ENCODE results near the gene POU2AF1. TPM values are rescaled to one million over a fixed set of nuclear protein-coding genes. Genes with fewer than 3 reads are reported as not detected.

The POU2AF1 gene
- total and polyA plus RNA-seq, 2 experiments from 2014 or later, result not detected

GRCh38 chr11:111406589-111406988 lies 27.5 kb upstream of the POU2AF1 start:
- H2AFZ ChIP-seq, result no peak overlapping the region
- no peak for ATAC-seq
- Mint-ChIP-seq H3K36me3 (ENCODE audit: low read depth) (no peaks in the 10 kb centered on the region), H3K27me3 (ENCODE audit: insufficient read depth, low read depth, poor library complexity) (peaks cover 7% of the 10 kb centered on the region), H3K4me1 (no peaks in the 10 kb centered on the region), H3K9me3 (peaks cover 4% of the 10 kb centered on the region; the same call in 1 of the 3 replicates), H3K4me3 (no peak overlapping the region), H3K27ac (no peak overlapping the region)
- no peak overlapping the region for H3K4me2 ChIP-seq
- H4K20me1 ChIP-seq (replicated peaks; ENCODE audit: insufficient read depth), result no peaks in the 10 kb centered on the region
- no peak for TF ChIP-seq CREB1 (CRISPR knock-in tag; IDR thresholded peaks at IDR 0.05; ENCODE audit: low read depth)
- TF ChIP-seq EZH2 (IDR thresholded peaks at IDR 0.05; ENCODE audit: low read depth, unreplicated experiment), result no peak
- TF ChIP-seq ETS1 (IDR thresholded peaks at IDR 0.05), result no peak
- 0 out of 2 replicates have a peak, but pooled peaks cover 6% of the 10 kb centered on the region for H3K9me2 ChIP-seq (ENCODE audit: insufficient read depth)
- H3K79me2 ChIP-seq (replicated peaks; ENCODE audit: insufficient read depth), result no peaks in the 10 kb centered on the region
- no peak overlapping the region for H3K4me3 ChIP-seq
- H3K4me1 ChIP-seq (ENCODE audit: insufficient read depth), result no peaks in the 10 kb centered on the region
- H3K27me3 ChIP-seq (ENCODE audit: insufficient read depth), result no peaks in the 10 kb centered on the region
- no peaks in the 10 kb centered on the region for H3F3A ChIP-seq (replicated peaks; ENCODE audit: low read depth)
- no peaks in the 10 kb centered on the region for H3K36me3 ChIP-seq (ENCODE audit: insufficient read depth)
- no peak overlapping the region for H3K27ac ChIP-seq (ENCODE audit: low read depth)
- DNase-seq (ENCODE audit: low spot score), result no peak

- peaks cover 3% of the 10 kb centered on the region for H3K27me3 Mint-ChIP-seq (ENCODE audit: insufficient read depth, low read depth, poor library complexity)
- Histone ChIP-seq H3K27ac (ENCODE audit: low read depth) (no peak overlapping the region), H3K27me3 (ENCODE audit: insufficient read depth) (no peaks in the 10 kb centered on the region)
- no peak for TF ChIP-seq EZH2phosphoT487 (IDR thresholded peaks at IDR 0.05; ENCODE audit: unreplicated experiment)
- TF ChIP-seq ZNF114 (CRISPR knock-in tag; IDR thresholded peaks at IDR 0.05), result no peak
- TF ChIP-seq JUNB (IDR thresholded peaks at IDR 0.05; ENCODE audit: unreplicated experiment), result no peak
- TF ChIP-seq NANOG (IDR thresholded peaks at IDR 0.05; ENCODE audit: borderline replicate concordance), result no peak
- no peak for TF ChIP-seq CTCF (conservative IDR thresholded peaks at IDR 0.05; ENCODE audit: low read depth in 2 of 2)
- TF ChIP-seq, protein P1, sequence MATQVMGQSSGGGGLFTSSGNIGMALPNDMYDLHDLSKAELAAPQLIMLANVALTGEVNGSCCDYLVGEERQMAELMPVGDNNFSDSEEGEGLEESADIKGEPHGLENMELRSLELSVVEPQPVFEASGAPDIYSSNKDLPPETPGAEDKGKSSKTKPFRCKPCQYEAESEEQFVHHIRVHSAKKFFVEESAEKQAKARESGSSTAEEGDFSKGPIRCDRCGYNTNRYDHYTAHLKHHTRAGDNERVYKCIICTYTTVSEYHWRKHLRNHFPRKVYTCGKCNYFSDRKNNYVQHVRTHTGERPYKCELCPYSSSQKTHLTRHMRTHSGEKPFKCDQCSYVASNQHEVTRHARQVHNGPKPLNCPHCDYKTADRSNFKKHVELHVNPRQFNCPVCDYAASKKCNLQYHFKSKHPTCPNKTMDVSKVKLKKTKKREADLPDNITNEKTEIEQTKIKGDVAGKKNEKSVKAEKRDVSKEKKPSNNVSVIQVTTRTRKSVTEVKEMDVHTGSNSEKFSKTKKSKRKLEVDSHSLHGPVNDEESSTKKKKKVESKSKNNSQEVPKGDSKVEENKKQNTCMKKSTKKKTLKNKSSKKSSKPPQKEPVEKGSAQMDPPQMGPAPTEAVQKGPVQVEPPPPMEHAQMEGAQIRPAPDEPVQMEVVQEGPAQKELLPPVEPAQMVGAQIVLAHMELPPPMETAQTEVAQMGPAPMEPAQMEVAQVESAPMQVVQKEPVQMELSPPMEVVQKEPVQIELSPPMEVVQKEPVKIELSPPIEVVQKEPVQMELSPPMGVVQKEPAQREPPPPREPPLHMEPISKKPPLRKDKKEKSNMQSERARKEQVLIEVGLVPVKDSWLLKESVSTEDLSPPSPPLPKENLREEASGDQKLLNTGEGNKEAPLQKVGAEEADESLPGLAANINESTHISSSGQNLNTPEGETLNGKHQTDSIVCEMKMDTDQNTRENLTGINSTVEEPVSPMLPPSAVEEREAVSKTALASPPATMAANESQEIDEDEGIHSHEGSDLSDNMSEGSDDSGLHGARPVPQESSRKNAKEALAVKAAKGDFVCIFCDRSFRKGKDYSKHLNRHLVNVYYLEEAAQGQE (IDR thresholded peaks at IDR 0.05; ENCODE audit: unreplicated experiment), result no peak
- no peak for TF ChIP-seq ZNF331 (CRISPR knock-in tag; IDR thresholded peaks at IDR 0.05; ENCODE audit: low read depth)
- TF ChIP-seq POLR2AphosphoS5 (IDR thresholded peaks at IDR 0.05; ENCODE audit: low read depth), result no peak
- no peak for TF ChIP-seq ETS1 (IDR thresholded peaks at IDR 0.05)
- TF ChIP-seq STAT1 (IDR thresholded peaks at IDR 0.05; ENCODE audit: unreplicated experiment), result no peak
Measured at GRCh38 chr11:111406091-111406490, 27.0 kb upstream of the POU2AF1 start.

More at GRCh38 chr11:111406091-111406490, 27.0 kb upstream of the POU2AF1 start:
- Histone ChIP-seq H2AFZ (no peak overlapping the region), H3K79me2 (replicated peaks; ENCODE audit: insufficient read depth) (no peaks in the 10 kb centered on the region), H3K9me2 (ENCODE audit: insufficient read depth) (0 out of 2 replicates have a peak, but pooled peaks cover 6% of the 10 kb centered on the region), H3F3A (replicated peaks; ENCODE audit: low read depth) (no peaks in the 10 kb centered on the region), H3K36me3 (ENCODE audit: insufficient read depth) (no peaks in the 10 kb centered on the region), H4K20me1 (replicated peaks; ENCODE audit: insufficient read depth) (no peaks in the 10 kb centered on the region), H3K4me1 (ENCODE audit: insufficient read depth) (no peaks in the 10 kb centered on the region), H3K4me2 (no peak overlapping the region), H3K4me3 (no peak overlapping the region)
- H3K27ac Mint-ChIP-seq, result no peak overlapping the region
- H3K9me3 Mint-ChIP-seq, result peaks cover 4% of the 10 kb centered on the region; the same call in 1 of the 3 replicates
- H3K4me1 Mint-ChIP-seq, result no peaks in the 10 kb centered on the region
- DNase-seq (ENCODE audit: low spot score), result no peak
- no peaks in the 10 kb centered on the region for H3K36me3 Mint-ChIP-seq (ENCODE audit: low read depth)
- ATAC-seq, result no peak
- no peak overlapping the region for H3K4me3 Mint-ChIP-seq

Measured in GM23338 (cell line).